Fibroblast of mammary gland (primary cell): ENCODE measurements around the gene PKMYT1.

Experiments used
- DNase-seq: peaks from one replicate; pipeline ENCODE4 v3.0.0-alpha.2; 2010; ENCODE audit warnings: low read depth
- H3K4me3 ChIP-seq: 2 replicates; pipeline ENCODE4 v1.5.1; 2011; ENCODE audit warnings: low read depth, mild to moderate bottlenecking, low read length, moderate library complexity; ENCODE audit not compliant: control insufficient read depth
- TF ChIP-seq, protein P1 (sequence below): conservative IDR thresholded peaks from 2 replicates; pipeline ENCODE4 v1.5.1; 2011; ENCODE audit warnings: low read depth, low read length, inconsistent platforms; ENCODE audit not compliant: control insufficient read depth, insufficient read depth

The PKMYT1 gene

DNA sequence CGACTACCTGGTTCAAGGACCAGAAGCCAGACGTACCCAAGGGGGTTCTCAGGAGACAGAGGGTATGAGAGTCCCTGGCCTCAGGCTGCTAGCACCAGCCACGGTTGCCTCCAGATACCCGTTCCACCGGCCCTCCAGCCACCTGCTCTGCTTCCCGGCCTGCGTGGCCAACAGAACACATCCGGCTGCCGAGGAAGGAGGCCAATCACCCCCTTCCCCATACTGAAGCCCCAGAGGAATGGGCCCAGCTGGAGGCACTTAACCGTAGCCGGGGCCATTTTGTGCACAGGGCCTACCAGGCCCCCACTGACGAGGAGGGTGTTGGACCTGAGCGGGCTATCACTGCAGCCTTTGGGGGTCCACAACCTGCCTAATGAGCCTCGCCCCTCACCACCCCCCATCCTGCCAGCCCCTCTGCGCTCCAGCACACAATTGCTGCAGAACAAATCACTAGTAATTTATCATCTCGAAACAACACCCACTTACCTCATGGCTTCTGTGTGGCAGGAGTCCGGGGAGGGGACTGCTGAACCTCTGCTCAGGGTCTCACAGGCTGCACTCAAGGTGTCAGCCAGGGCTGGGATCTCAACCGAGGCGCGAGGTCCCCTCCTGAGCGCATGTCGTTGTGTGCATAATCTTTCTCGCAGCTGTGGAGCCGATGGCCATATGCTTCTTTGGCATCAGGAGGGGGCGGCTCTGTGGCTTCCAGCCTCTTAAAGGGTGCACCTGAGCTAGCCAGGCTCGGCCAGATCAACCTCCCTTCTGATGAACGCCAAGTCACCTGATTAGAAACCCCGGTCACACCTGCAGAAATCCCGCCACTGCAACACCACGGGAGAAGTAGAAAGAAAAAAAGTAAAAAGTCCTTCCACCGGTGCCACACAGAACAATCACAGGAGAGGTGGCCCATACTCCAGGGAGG lies 26.3 kb downstream of the PKMYT1 start:
- no peak for DNase-seq
- H3K4me3 ChIP-seq = no peak overlapping the region
- TF ChIP-seq, protein P1, sequence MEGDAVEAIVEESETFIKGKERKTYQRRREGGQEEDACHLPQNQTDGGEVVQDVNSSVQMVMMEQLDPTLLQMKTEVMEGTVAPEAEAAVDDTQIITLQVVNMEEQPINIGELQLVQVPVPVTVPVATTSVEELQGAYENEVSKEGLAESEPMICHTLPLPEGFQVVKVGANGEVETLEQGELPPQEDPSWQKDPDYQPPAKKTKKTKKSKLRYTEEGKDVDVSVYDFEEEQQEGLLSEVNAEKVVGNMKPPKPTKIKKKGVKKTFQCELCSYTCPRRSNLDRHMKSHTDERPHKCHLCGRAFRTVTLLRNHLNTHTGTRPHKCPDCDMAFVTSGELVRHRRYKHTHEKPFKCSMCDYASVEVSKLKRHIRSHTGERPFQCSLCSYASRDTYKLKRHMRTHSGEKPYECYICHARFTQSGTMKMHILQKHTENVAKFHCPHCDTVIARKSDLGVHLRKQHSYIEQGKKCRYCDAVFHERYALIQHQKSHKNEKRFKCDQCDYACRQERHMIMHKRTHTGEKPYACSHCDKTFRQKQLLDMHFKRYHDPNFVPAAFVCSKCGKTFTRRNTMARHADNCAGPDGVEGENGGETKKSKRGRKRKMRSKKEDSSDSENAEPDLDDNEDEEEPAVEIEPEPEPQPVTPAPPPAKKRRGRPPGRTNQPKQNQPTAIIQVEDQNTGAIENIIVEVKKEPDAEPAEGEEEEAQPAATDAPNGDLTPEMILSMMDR = no peak

DNA sequence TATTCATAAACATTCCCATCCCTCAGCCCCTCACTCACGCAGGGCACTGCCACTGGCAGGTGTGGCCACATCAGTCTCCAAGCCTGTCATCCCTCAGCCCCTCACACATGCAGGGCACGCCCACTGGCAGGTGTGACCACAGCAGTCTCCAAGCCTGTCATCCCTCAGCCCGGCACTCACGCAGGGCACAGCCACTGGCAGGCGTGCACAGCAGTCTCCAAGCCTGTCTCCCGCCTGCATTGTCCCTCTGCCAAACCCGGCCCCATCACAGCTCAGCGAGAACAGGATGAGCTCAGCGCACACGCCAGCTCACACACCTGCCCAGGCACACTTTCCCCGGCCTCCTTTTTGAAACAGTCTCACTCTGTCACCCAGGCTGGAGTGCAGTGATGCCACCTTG lies 27.6 kb downstream of the PKMYT1 start:
- DNase-seq = no peak
- H3K4me3 ChIP-seq = no peak overlapping the region
- TF ChIP-seq, protein P1 = no peak

DNA sequence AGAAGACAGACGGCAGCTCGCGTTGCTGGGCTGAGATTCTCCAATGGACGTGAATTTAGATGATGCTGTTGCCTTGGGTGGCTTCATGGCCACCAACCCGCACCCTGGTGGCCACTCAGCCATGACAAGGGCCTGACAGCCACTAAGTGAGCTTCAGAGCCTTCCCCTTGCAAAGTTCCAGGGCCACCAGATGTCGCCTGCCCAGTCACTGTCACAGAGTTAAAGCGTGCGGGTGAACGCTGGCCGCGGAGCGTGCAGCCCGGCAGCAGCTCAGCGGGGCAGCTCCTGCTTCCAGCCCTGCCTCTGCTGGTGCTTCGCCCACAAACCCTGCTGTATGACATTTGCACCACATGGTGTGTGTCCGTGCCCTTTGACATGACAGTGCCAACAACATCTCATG lies 29.5 kb downstream of the PKMYT1 start:
- no peak overlapping the region for H3K4me3 ChIP-seq
- DNase-seq = no peak
- TF ChIP-seq, protein P1 = no peak

DNA sequence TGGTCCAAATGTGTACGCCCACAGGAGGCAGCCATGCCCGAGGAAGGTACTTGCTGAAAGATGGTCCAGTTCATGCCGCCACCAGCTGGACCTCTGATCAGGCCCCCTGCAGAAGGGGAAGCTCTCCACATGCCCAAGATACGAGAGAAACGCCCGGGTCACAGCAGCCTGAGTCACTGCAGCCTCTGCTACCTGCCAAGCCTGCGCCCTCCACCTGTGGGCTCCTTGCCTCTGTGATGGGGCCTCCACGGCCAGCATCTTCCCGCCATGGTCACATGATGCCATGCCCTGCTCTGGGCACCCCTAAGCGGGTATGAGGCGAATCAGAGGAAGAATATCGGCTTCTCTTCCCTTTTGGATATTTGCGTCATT lies 29.9 kb downstream of the PKMYT1 start:
- H3K4me3 ChIP-seq = no peak overlapping the region
- TF ChIP-seq, protein P1 = no peak
- DNase-seq = no peak

DNA sequence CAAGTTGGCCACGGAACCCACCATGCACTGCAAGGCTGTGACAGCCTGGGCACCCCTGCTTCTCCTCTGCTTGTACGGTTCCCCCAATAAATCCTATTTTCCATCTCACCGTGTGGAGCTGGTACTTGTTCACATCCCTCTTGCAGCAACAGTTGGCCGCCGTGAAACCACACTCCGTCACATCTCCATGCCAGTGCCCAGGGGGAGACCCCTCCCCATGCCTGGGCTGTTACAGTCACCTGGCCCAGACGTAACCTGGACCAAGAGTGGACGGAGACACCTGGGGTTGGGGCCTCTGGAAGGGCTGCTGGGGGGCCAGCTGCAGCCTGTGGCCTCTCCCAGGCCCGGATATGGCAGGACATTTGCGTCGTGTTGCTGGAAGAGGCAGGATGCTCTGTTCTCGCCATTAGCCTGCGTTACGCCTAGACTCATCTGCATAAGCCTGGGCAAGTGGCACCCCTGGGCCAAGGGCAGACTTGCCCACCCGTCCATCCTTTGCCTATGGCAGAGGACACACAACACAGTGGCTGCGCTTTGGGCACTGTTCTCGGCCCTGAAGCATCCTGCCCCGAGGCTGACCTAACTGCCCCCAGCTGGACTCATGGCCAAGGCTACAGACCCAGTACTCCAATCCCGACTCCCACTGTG lies 30.4 kb downstream of the PKMYT1 start:
- TF ChIP-seq, protein P1 = no peak
- no peak for DNase-seq

DNA sequence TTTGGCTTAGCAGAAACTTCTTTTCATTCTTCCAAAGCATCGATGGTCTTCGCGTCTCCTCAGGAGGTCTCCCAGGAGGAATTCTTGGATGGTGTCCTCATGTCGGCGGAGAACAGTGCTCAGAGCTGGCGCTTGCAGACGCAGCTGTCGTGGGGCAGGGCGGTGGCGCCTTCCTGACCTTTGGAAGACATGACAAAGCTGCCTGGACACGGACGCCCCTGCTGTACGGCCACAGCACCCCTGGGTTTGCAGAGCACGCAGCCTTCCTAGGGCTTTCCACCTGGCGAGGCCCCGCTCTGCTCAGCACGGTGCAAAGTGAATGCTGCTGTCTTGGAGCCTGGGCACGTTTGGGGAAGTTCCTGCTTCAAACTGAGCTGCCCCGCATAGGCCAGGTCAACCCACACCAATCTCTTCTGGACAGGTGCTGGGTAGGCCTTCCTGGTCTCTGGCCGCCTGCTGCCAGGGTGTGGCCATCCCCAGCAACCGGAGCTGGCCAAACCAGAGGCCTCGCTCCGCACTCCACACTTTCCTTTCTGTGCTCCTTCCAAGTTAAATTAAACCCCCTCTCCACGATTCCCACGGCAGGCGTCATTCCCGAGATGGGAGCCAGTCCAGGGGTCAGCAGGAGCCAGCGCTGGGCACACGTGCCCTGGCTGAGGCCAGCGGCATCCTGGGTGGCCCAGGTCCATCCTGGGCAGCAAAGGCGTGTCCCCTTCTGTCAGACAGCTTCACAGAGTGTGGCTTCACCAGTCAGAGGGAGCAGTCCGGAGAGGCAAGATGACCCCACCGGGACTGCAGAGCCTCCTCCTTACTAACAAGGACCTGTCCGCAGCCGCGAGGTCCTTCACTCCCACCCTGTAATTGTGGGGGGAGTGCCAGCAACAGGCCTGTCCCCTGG lies 31.2 kb downstream of the PKMYT1 start:
- TF ChIP-seq, protein P1 = no peak
- no peak for DNase-seq
- H3K4me3 ChIP-seq = no peak overlapping the region

More for the DNA sequence above, 30.4 kb downstream of the PKMYT1 start:
- no peak overlapping the region for H3K4me3 ChIP-seq
